Right cardiac atrium (tissue), 5 donors: ENCODE measurements around the gene FLYWCH2. TPM values are rescaled to one million over a fixed set of nuclear protein-coding genes. Genes with fewer than 3 reads are reported as not detected.
"Not testable (repeated sequence)": the region's sequence is repeated elsewhere in the genome, so short reads cannot be mapped to it uniquely, and the experiment has no call there.

Experiments used
- ATAC-seq, 2 donors: fragments of 200-7000 bp; cut with Tn5 transposase; one replicate each; pipeline versions ENCODE4 v1.8.0 to v1.9.1; 2020; ENCODE audit warnings: moderate library complexity in 2 of 2, mild to moderate bottlenecking in 1 of 2
- DNase-seq, 3 donors: peaks; one replicate each; pipeline ENCODE4 v3.0.0-alpha.2; 2020
- H3K27ac ChIP-seq: one replicate; pipeline ENCODE4 v1.5.1; 2013; ENCODE audit warnings: mild to moderate bottlenecking, low read length, control low read depth, moderate library complexity
- H3K27me3 ChIP-seq: one replicate; pipeline ENCODE4 v1.6.1; 2013; ENCODE audit not compliant: control insufficient read depth, insufficient read depth
- H3K4me1 ChIP-seq: one replicate; pipeline ENCODE4 v1.6.1; 2013; ENCODE audit warnings: low read length; ENCODE audit not compliant: control insufficient read depth, insufficient read depth
- H3K4me3 ChIP-seq: one replicate; pipeline ENCODE4 v1.5.1; 2013; ENCODE audit warnings: low read length, control low read depth
- H3K9me3 ChIP-seq: one replicate; pipeline ENCODE4 v1.6.1; 2013; ENCODE audit warnings: low read length; ENCODE audit not compliant: control insufficient read depth
- WGBS: extraction: QIAGEN DNeasy Blood & Tissue Kit; methylation state at CpG from one replicate; pipeline ENCODE4 v1.1.7; 2013; 5-methylcytosine and 5-hydroxymethylcytosine counted together
- intact Hi-C, 4 donors: fragments of 100-400 bp; cut with DNase I; formaldehyde crosslinking; loops; one replicate each; pipeline versions ENCODE4 v1.11.0 to v1.14.0; 2022 to 2023
- polyA plus RNA-seq: library from polyadenylated mRNA; stranded (reverse); fragments of 200-250 nt; gene quantifications from one replicate; pipeline ENCODE4 v1.2.3, GENCODE V29; 2013
- total RNA-seq, 4 donors: library from RNA; stranded (reverse); fragmentation: NEBNext Ultra II Directional; extraction: Animal tissue kit (Norgen Biotek cat#: 25700); gene quantifications; one replicate each; pipeline ENCODE4 v1.2.1, GENCODE V29; 2021
- donor health status: healthy with polysubstance abuse.
- donor health status: DM: no; HTN: yes; CAD: no.
- donor health status: DM: no; HTN: no; CAD: no.
- donor health status: DM: no; HTN: yes; CAD: no; lungs with severe emphysema.
- donor health status: DM: yes; HTN: yes; CAD: no.

The FLYWCH2 gene
- total and polyA plus RNA-seq, 5 donors, result 26.6 to 44.3 (median 31.4) TPM

- H3K27me3 ChIP-seq, DNase-seq, H3K4me3 ChIP-seq, H3K9me3 ChIP-seq, H3K27ac ChIP-seq, intact Hi-C loops, H3K4me1 ChIP-seq, ATAC-seq: not testable (repeated sequence)
- WGBS, result 86% methylated on average over 12 of the region's 12 CpGs
Measured at GRCh38 chr16:2943716-2944115, 60.7 kb downstream of the FLYWCH2 start.

GRCh38 chr16:2946649-2947048 is 63.6 kb downstream of the FLYWCH2 start:
- intact Hi-C loops, result no loop called here
- DNase-seq (no peak), ATAC-seq (no peak)
- H3K27me3 ChIP-seq, result no peaks in the 10 kb centered on the region
- no peaks in the 10 kb centered on the region for H3K4me1 ChIP-seq
- H3K9me3 ChIP-seq, result no peaks in the 10 kb centered on the region
- H3K27ac ChIP-seq, result no peak overlapping the region
- no peak overlapping the region for H3K4me3 ChIP-seq
- WGBS, result 96% methylated on average over 4 of the region's 4 CpGs

Other genes with a start within 250 kb of the FLYWCH2 start
- gene KCTD5, start 200.7 kb upstream of the FLYWCH2 start, total RNA-seq, result 10 to 100 TPM; 10.6 to 13.7 (median 12.0) TPM
- gene KCTD5, start 200.7 kb upstream of the FLYWCH2 start, polyA plus RNA-seq, result 11.1 TPM
- gene PRSS27, start 163.0 kb upstream of the FLYWCH2 start, total RNA-seq, result under 1 TPM; 0.32 to 0.64 (median 0.37) TPM
- gene PRSS27, start 163.0 kb upstream of the FLYWCH2 start, polyA plus RNA-seq, result 0.25 TPM
- 100 to 1,000 TPM; 299 to 352 (median 320) TPM for gene SRRM2, start 130.6 kb upstream of the FLYWCH2 start, total RNA-seq
- gene SRRM2, start 130.6 kb upstream of the FLYWCH2 start, polyA plus RNA-seq, result 402 TPM
- 100 to 1,000 TPM; 235 to 320 (median 280) TPM for gene ELOB, start 105.9 kb upstream of the FLYWCH2 start, total RNA-seq
- 625 TPM for gene ELOB, start 105.9 kb upstream of the FLYWCH2 start, polyA plus RNA-seq
- gene PRSS33, start 95.7 kb upstream of the FLYWCH2 start, total RNA-seq, result not detected
- gene PRSS33, start 95.7 kb upstream of the FLYWCH2 start, polyA plus RNA-seq, result not detected
- gene PRSS41, start 84.7 kb upstream of the FLYWCH2 start, total RNA-seq, result not detected
- gene PRSS41, start 84.7 kb upstream of the FLYWCH2 start, polyA plus RNA-seq, result not detected
- not detected for gene PRSS21, start 66.0 kb upstream of the FLYWCH2 start, total RNA-seq
- gene PRSS21, start 66.0 kb upstream of the FLYWCH2 start, polyA plus RNA-seq, result not detected
- gene ZG16B, start 52.9 kb upstream of the FLYWCH2 start, total RNA-seq, result under 1 TPM in 3 of 4 donors, not detected in 1; 0.35 to 0.64 (median 0.51) TPM
- gene ZG16B, start 52.9 kb upstream of the FLYWCH2 start, polyA plus RNA-seq, result not detected
- not detected for gene PRSS22, start 25.0 kb upstream of the FLYWCH2 start, total RNA-seq
- gene PRSS22, start 25.0 kb upstream of the FLYWCH2 start, polyA plus RNA-seq, result not detected
- gene FLYWCH1, start 28.7 kb downstream of the FLYWCH2 start, total RNA-seq, result 10 to 100 TPM; 35.8 to 43.9 (median 36.4) TPM
- 28.9 TPM for gene FLYWCH1, start 28.7 kb downstream of the FLYWCH2 start, polyA plus RNA-seq
- not detected for gene KREMEN2, start 81.1 kb downstream of the FLYWCH2 start, total RNA-seq
- not detected for gene KREMEN2, start 81.1 kb downstream of the FLYWCH2 start, polyA plus RNA-seq
- 1 to 10 TPM; 4.0 to 8.8 (median 5.5) TPM for gene PAQR4, start 86.1 kb downstream of the FLYWCH2 start, total RNA-seq
- gene PAQR4, start 86.1 kb downstream of the FLYWCH2 start, polyA plus RNA-seq, result 10.3 TPM
- gene PKMYT1, start 97.2 kb downstream of the FLYWCH2 start, total RNA-seq, result 1 to 10 TPM in 2 of 4 donors, not detected in 2; 1.1 to 2.1 TPM
- gene PKMYT1, start 97.2 kb downstream of the FLYWCH2 start, polyA plus RNA-seq, result 2.1 TPM
- gene CLDN9, start 129.7 kb downstream of the FLYWCH2 start, total RNA-seq, result under 1 TPM; 0.14 to 0.46 (median 0.25) TPM
- gene CLDN9, start 129.7 kb downstream of the FLYWCH2 start, polyA plus RNA-seq, result 0.41 TPM
- not detected for gene CLDN6, start 135.0 kb downstream of the FLYWCH2 start, total RNA-seq
- gene CLDN6, start 135.0 kb downstream of the FLYWCH2 start, polyA plus RNA-seq, result not detected
- gene TNFRSF12A, start 137.2 kb downstream of the FLYWCH2 start, total RNA-seq, result 10 to 100 TPM; 13.8 to 50.8 (median 28.0) TPM
- gene TNFRSF12A, start 137.2 kb downstream of the FLYWCH2 start, polyA plus RNA-seq, result 94.7 TPM
- gene HCFC1R1, start 140.7 kb downstream of the FLYWCH2 start, total RNA-seq, result 10 to 100 TPM; 43.7 to 80.5 (median 64.6) TPM
- 122 TPM for gene HCFC1R1, start 140.7 kb downstream of the FLYWCH2 start, polyA plus RNA-seq
- 10 to 100 TPM; 11.1 to 13.7 (median 13.0) TPM for gene THOC6, start 140.8 kb downstream of the FLYWCH2 start, total RNA-seq
- gene THOC6, start 140.8 kb downstream of the FLYWCH2 start, polyA plus RNA-seq, result 13.1 TPM
- gene BICDL2, start 153.7 kb downstream of the FLYWCH2 start, total RNA-seq, result not detected
- gene BICDL2, start 153.7 kb downstream of the FLYWCH2 start, polyA plus RNA-seq, result not detected
- 1 to 10 TPM in 2 of 4 donors, under 1 TPM in 2; 0.72 to 1.7 (median 0.95) TPM for gene MMP25, start 163.3 kb downstream of the FLYWCH2 start, total RNA-seq
- 0.68 TPM for gene MMP25, start 163.3 kb downstream of the FLYWCH2 start, polyA plus RNA-seq
- gene IL32, start 182.4 kb downstream of the FLYWCH2 start, total RNA-seq, result 10 to 100 TPM; 27.5 to 55.0 (median 37.8) TPM
- gene IL32, start 182.4 kb downstream of the FLYWCH2 start, polyA plus RNA-seq, result 62.8 TPM
- not detected for gene ZSCAN10, start 216.1 kb downstream of the FLYWCH2 start, total RNA-seq
- not detected for gene ZSCAN10, start 216.1 kb downstream of the FLYWCH2 start, polyA plus RNA-seq
- gene ZNF205, start 229.4 kb downstream of the FLYWCH2 start, total RNA-seq, result 10 to 100 TPM in 1 of 4 donors, 1 to 10 TPM in 3; 6.4 to 10.1 (median 9.2) TPM
- 10.9 TPM for gene ZNF205, start 229.4 kb downstream of the FLYWCH2 start, polyA plus RNA-seq